ENCODE data around the gene SETD7.

The SETD7 gene

GRCh38 chr4:139556071-139556723 lies at the start of gene SETD7:
Gene SETD7, minus strand, starts transcription at chr4:139556219. Its CDS starts 82 bp downstream, at chr4:139556137.
- no peak for FAIRE-seq

- no peak for FAIRE-seq
These were observed 49.5 kb upstream of the SETD7 start for GRCh38 chr4:139605516-139605915.

- FAIRE-seq: peak; percentile 35
These were observed 47.8 kb upstream of the SETD7 start for GRCh38 chr4:139603576-139604410.

GRCh38 chr4:139602776-139603360 lies 46.8 kb upstream of the SETD7 start:
- FAIRE-seq: no peak

- FAIRE-seq: no peak
These were observed 44.6 kb upstream of the SETD7 start for GRCh38 chr4:139600662-139601061.

GRCh38 chr4:139599594-139600374 lies 43.8 kb upstream of the SETD7 start:
- FAIRE-seq: no peak

- FAIRE-seq: no peak
These were observed 43.1 kb upstream of the SETD7 start for GRCh38 chr4:139599076-139599475.

GRCh38 chr4:139596684-139597279 lies 40.8 kb upstream of the SETD7 start:
- no peak for FAIRE-seq

GRCh38 chr4:139596034-139596683 lies 40.1 kb upstream of the SETD7 start:
- no peak for FAIRE-seq

GRCh38 chr4:139594591-139595185 lies 38.7 kb upstream of the SETD7 start:
- no peak for FAIRE-seq

- no peak for FAIRE-seq
These were observed 37.1 kb upstream of the SETD7 start for GRCh38 chr4:139593091-139593564.

- FAIRE-seq: no peak
These were observed 33.5 kb upstream of the SETD7 start for GRCh38 chr4:139589336-139590018.

GRCh38 chr4:139587446-139587845 lies 31.4 kb upstream of the SETD7 start:
- FAIRE-seq: no peak

- FAIRE-seq: no peak
These were observed 29.5 kb upstream of the SETD7 start for GRCh38 chr4:139585473-139585872.

- no peak for FAIRE-seq
These were observed 28.8 kb upstream of the SETD7 start for GRCh38 chr4:139584784-139585183.

- FAIRE-seq: no peak
These were observed 28.0 kb upstream of the SETD7 start for GRCh38 chr4:139584013-139584412.

GRCh38 chr4:139582044-139582443 lies 26.0 kb upstream of the SETD7 start:
- FAIRE-seq: no peak

GRCh38 chr4:139581096-139581495 lies 25.1 kb upstream of the SETD7 start:
- FAIRE-seq: no peak

GRCh38 chr4:139576219-139576618 lies 20.2 kb upstream of the SETD7 start:
- no peak for FAIRE-seq

GRCh38 chr4:139575072-139575471 lies 19.1 kb upstream of the SETD7 start:
- FAIRE-seq: no peak

GRCh38 chr4:139574641-139575040 lies 18.6 kb upstream of the SETD7 start:
- no peak for FAIRE-seq

Data from endometrium (tissue), 2 donors.